Measurements from ENCODE around the gene CHORDC1.
"Not testable (repeated sequence)": the region's sequence is repeated elsewhere in the genome, so short reads cannot be mapped to it uniquely, and the experiment has no call there.

Gene CHORDC1

GRCh38 chr11:90250970-90251369, 28.1 kb upstream of the CHORDC1 start:
- H3K4me3 ChIP-seq (ENCODE audit: low read length) = no peak overlapping the region
- DNase-seq (ENCODE audit: low read depth) = no peak
- TF ChIP-seq CTCF (conservative IDR thresholded peaks at IDR 0.05; ENCODE audit: low read length) = no peak

GRCh38 chr11:90246468-90246867, 23.6 kb upstream of the CHORDC1 start:
- H3K4me3 ChIP-seq (ENCODE audit: low read length) = no peak overlapping the region
- DNase-seq (ENCODE audit: low read depth) = no peak
- no peak for TF ChIP-seq CTCF (conservative IDR thresholded peaks at IDR 0.05; ENCODE audit: low read length)

GRCh38 chr11:90243534-90243933, 20.7 kb upstream of the CHORDC1 start:
- TF ChIP-seq CTCF (conservative IDR thresholded peaks at IDR 0.05; ENCODE audit: low read length) = no peak
- no peak for DNase-seq (ENCODE audit: low read depth)
- H3K4me3 ChIP-seq (ENCODE audit: low read length) = no peak overlapping the region

- no peak for DNase-seq (ENCODE audit: low read depth)
- no peak for TF ChIP-seq CTCF (conservative IDR thresholded peaks at IDR 0.05; ENCODE audit: low read length)
- H3K4me3 ChIP-seq (ENCODE audit: low read length) = no peak overlapping the region
Measured at GRCh38 chr11:90242894-90243416, 20.1 kb upstream of the CHORDC1 start.

- H3K4me3 ChIP-seq (ENCODE audit: low read length) = no peak overlapping the region
- DNase-seq (ENCODE audit: low read depth) = no peak
- TF ChIP-seq CTCF (conservative IDR thresholded peaks at IDR 0.05; ENCODE audit: low read length) = no peak
Measured at GRCh38 chr11:90241414-90241813, 18.6 kb upstream of the CHORDC1 start.

GRCh38 chr11:90239967-90240636, 17.3 kb upstream of the CHORDC1 start:
- DNase-seq (ENCODE audit: low read depth); H3K4me3 ChIP-seq (ENCODE audit: low read length): not testable (repeated sequence)

GRCh38 chr11:90237004-90237403, 14.2 kb upstream of the CHORDC1 start:
- TF ChIP-seq CTCF (conservative IDR thresholded peaks at IDR 0.05; ENCODE audit: low read length) = no peak
- DNase-seq (ENCODE audit: low read depth) = no peak
- H3K4me3 ChIP-seq (ENCODE audit: low read length) = no peak overlapping the region

Data from AG10803 (cell line).